ENCODE measurements around the gene GOT1.

Gene GOT1

DNA sequence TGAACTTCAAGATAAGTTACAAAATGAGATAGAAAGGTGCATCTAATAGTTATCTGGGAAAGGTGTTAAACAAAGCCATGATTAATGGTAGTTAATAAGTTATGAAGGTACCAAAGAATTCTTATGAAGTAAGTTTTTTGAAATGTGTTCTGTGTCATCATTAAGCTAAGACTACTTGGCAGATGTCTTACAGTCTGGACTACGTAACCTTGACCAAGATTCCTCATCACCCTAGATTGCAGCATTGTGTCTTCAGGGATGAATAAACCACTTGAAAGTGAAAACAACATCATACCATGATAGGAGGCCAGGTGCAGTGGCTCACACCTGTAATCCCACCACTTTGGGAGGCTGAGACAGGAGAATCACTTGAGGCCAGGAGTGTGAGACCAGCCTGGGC lies 48.2 kb downstream of the GOT1 start:
- Histone ChIP-seq H3K27me3 (no peaks in the 10 kb centered on the region), H3K9me3 (no peaks in the 10 kb centered on the region), H3K4me3 (no peak overlapping the region), H3K4me1 (no peaks in the 10 kb centered on the region), H3K27ac (no peak overlapping the region), H3K36me3 (no peaks in the 10 kb centered on the region)
- intact Hi-C loops (cut with DNase I; ENCODE audit: low total_unique reads), result no loop called here
- DNase-seq, result no peak
- TF ChIP-seq, protein P1, sequence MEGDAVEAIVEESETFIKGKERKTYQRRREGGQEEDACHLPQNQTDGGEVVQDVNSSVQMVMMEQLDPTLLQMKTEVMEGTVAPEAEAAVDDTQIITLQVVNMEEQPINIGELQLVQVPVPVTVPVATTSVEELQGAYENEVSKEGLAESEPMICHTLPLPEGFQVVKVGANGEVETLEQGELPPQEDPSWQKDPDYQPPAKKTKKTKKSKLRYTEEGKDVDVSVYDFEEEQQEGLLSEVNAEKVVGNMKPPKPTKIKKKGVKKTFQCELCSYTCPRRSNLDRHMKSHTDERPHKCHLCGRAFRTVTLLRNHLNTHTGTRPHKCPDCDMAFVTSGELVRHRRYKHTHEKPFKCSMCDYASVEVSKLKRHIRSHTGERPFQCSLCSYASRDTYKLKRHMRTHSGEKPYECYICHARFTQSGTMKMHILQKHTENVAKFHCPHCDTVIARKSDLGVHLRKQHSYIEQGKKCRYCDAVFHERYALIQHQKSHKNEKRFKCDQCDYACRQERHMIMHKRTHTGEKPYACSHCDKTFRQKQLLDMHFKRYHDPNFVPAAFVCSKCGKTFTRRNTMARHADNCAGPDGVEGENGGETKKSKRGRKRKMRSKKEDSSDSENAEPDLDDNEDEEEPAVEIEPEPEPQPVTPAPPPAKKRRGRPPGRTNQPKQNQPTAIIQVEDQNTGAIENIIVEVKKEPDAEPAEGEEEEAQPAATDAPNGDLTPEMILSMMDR (IDR thresholded peaks at IDR 0.05), result no peak

- no peaks in the 10 kb centered on the region for H3K36me3 ChIP-seq
- intact Hi-C loops (cut with DNase I; ENCODE audit: low total_unique reads), result no loop called here
Observed at GRCh38 chr10:99375426-99375825, 55.0 kb downstream of the GOT1 start.

DNA sequence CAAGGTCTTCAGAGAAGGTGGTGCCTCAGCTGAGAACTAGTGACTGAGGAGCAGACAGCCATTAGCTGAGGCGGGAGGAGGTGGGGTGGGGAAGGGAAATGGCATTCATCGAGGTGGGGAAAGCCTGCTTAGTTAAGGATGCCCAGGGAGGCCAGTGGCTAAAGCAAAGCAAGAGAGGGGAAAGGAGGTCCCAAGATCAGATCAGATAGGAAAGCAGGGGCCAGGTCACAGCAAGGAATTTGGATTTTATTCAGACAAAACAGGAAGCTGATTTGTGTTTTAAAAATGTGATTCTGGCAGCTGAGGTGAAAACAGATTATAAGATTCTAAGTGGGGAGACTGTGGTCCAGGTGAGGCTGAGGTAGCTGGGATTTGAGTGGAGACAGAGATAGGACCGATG lies 55.5 kb downstream of the GOT1 start:
- peaks cover 0 to 3% of the 10 kb centered on the region in 2 donors for H3K27me3 ChIP-seq
- H3K4me1 ChIP-seq, result no peaks in the 10 kb centered on the region
- TF ChIP-seq, protein P1 (IDR thresholded peaks at IDR 0.05), result no peak
- DNase-seq, result no peak
- H3K36me3 ChIP-seq, result no peaks in the 10 kb centered on the region
- intact Hi-C loops (cut with DNase I; ENCODE audit: low total_unique reads), result no loop called here
- H3K9me3 ChIP-seq, result no peaks in the 10 kb centered on the region
- no peak overlapping the region for H3K4me3 ChIP-seq
- no peak overlapping the region for H3K27ac ChIP-seq

More at GRCh38 chr10:99375426-99375825, 55.0 kb downstream of the GOT1 start:
- Histone ChIP-seq H3K27ac (no peak overlapping the region), H3K9me3 (no peaks in the 10 kb centered on the region), H3K4me1 (no peaks in the 10 kb centered on the region), H3K27me3 (peaks cover 0 to 2% of the 10 kb centered on the region in 2 donors), H3K4me3 (no peak overlapping the region)
- TF ChIP-seq, protein P1 (IDR thresholded peaks at IDR 0.05), result no peak
- no peak for DNase-seq

GRCh38 chr10:99374526-99374925 lies 55.9 kb downstream of the GOT1 start:
- TF ChIP-seq, protein P1 (IDR thresholded peaks at IDR 0.05), result no peak
- DNase-seq, result no peak
- intact Hi-C loops (cut with DNase I; ENCODE audit: low total_unique reads), result no loop called here
- H3K27me3 ChIP-seq, result peaks cover 0 to 3% of the 10 kb centered on the region in 2 donors
- H3K4me1 ChIP-seq, result no peaks in the 10 kb centered on the region
- H3K9me3 ChIP-seq, result no peaks in the 10 kb centered on the region
- no peak overlapping the region for H3K4me3 ChIP-seq
- H3K36me3 ChIP-seq, result no peaks in the 10 kb centered on the region
- H3K27ac ChIP-seq, result no peak overlapping the region

- TF ChIP-seq, protein P1 (IDR thresholded peaks at IDR 0.05), result no peak
Observed at GRCh38 chr10:99372546-99373271, 57.7 kb downstream of the GOT1 start.

More at GRCh38 chr10:99372546-99373271, 57.7 kb downstream of the GOT1 start:
- Histone ChIP-seq H3K4me1 (no peaks in the 10 kb centered on the region), H3K4me3 (no peak overlapping the region), H3K27me3 (peaks cover 0 to 3% of the 10 kb centered on the region in 2 donors), H3K36me3 (no peaks in the 10 kb centered on the region), H3K9me3 (no peaks in the 10 kb centered on the region), H3K27ac (no peak overlapping the region)
- intact Hi-C loops (cut with DNase I; ENCODE audit: low total_unique reads), result no loop called here
- DNase-seq, result no peak
